Trophoblast cell (in vitro differentiated cells and primary cell): ENCODE data around the gene MKRN2OS.
A peak's percentile ranks its signal among the peaks of the same experiment; 100 is the strongest.

Experiments
- DNase-seq, 2 donors: peaks; one replicate each; pipeline ENCODE4 v3.0.0-alpha.2; 2016
- H2AFZ ChIP-seq: 2 replicates; pipeline ENCODE4 v1.6.1; 2013; ENCODE audit warnings: low read length, moderate library complexity, mild to moderate bottlenecking; ENCODE audit not compliant: insufficient read depth, poor library complexity
- H2AK5ac ChIP-seq: 2 replicates; pipeline ENCODE4 v1.6.1; 2013; ENCODE audit warnings: mild to moderate bottlenecking, low read length
- H2BK120ac ChIP-seq: 2 replicates; pipeline ENCODE4 v1.6.1; 2013; ENCODE audit warnings: low read length, mild to moderate bottlenecking, moderate library complexity; ENCODE audit not compliant: insufficient read depth, poor library complexity
- H2BK12ac ChIP-seq: 2 replicates; pipeline ENCODE4 v1.6.1; 2013; ENCODE audit warnings: mild to moderate bottlenecking, low read length, moderate library complexity
- H2BK5ac ChIP-seq: 2 replicates; pipeline ENCODE4 v1.6.1; 2013; ENCODE audit warnings: low read length, low read depth, moderate library complexity, mild to moderate bottlenecking; ENCODE audit not compliant: poor library complexity
- H3K14ac ChIP-seq: 2 replicates; pipeline ENCODE4 v1.6.1; 2013; ENCODE audit warnings: mild to moderate bottlenecking, low read length
- H3K18ac ChIP-seq: 2 replicates; pipeline ENCODE4 v1.6.1; 2013; ENCODE audit warnings: mild to moderate bottlenecking, low read length
- H3K23ac ChIP-seq: 2 replicates; pipeline ENCODE4 v1.6.1; 2013; ENCODE audit warnings: low read length
- H3K27ac ChIP-seq: 2 replicates; pipeline ENCODE4 v1.5.1; 2013; ENCODE audit warnings: low read depth, mild to moderate bottlenecking, inconsistent platforms, low read length, moderate library complexity
- H3K27me3 ChIP-seq: 2 replicates; pipeline ENCODE4 v1.6.1; 2013; ENCODE audit warnings: inconsistent platforms, mild to moderate bottlenecking, low read length, moderate library complexity; ENCODE audit not compliant: insufficient read depth
- H3K36me3 ChIP-seq, 2 experiments: 1 replicate in 1 of 2; 2 replicates in 1 of 2; pipeline ENCODE4 v1.6.1; 2013; ENCODE audit warnings: low read length in 2 of 2, mild to moderate bottlenecking in 2 of 2, moderate library complexity in 1 of 2; ENCODE audit not compliant: insufficient read depth in 2 of 2, control insufficient read depth in 1 of 2
- H3K4ac ChIP-seq: 2 replicates; pipeline ENCODE4 v1.6.1; 2013; ENCODE audit warnings: low read depth, mild to moderate bottlenecking, low read length, moderate library complexity
- H3K4me1 ChIP-seq, 2 experiments: 1 replicate in 1 of 2; 2 replicates in 1 of 2; pipeline ENCODE4 v1.6.1; 2013; ENCODE audit warnings: low read length in 2 of 2, mild to moderate bottlenecking in 2 of 2, moderate library complexity in 1 of 2; ENCODE audit not compliant: insufficient read depth in 2 of 2, control insufficient read depth in 1 of 2
- H3K4me2 ChIP-seq: 2 replicates; pipeline ENCODE4 v1.6.1; 2013; ENCODE audit warnings: inconsistent platforms, mild to moderate bottlenecking, low read length, moderate library complexity
- H3K4me3 ChIP-seq: 2 replicates; pipeline ENCODE4 v1.5.1; 2013; ENCODE audit warnings: mild to moderate bottlenecking, low read depth, low read length, inconsistent platforms
- H3K79me1 ChIP-seq: one replicate; pipeline ENCODE4 v1.6.1; 2013; ENCODE audit warnings: low read length
- H3K79me2 ChIP-seq: 2 replicates; pipeline ENCODE4 v1.6.1; 2013; ENCODE audit warnings: low read length, mild to moderate bottlenecking; ENCODE audit not compliant: control insufficient read depth, insufficient read depth, poor library complexity
- H3K9ac ChIP-seq: 2 replicates; pipeline ENCODE4 v1.6.1; 2013; ENCODE audit warnings: mild to moderate bottlenecking, low read length
- H3K9me3 ChIP-seq: 2 replicates; pipeline ENCODE4 v1.6.1; 2013; ENCODE audit warnings: low read depth, mild to moderate bottlenecking, control low read depth, inconsistent platforms, low read length; ENCODE audit not compliant: insufficient read depth
- H4K12ac ChIP-seq: 2 replicates; pipeline ENCODE4 v1.6.1; 2013; ENCODE audit warnings: low read depth, mild to moderate bottlenecking, low read length, moderate library complexity
- H4K8ac ChIP-seq: 2 replicates; pipeline ENCODE4 v1.6.1; 2013; ENCODE audit warnings: low read depth, mild to moderate bottlenecking, low read length, moderate library complexity
- H4K91ac ChIP-seq: one replicate; pipeline ENCODE4 v1.6.1; 2013; ENCODE audit warnings: low read depth, mild to moderate bottlenecking, low read length, moderate library complexity
- WGBS: extraction: QIAGEN DNeasy Blood & Tissue Kit; methylation state at CpG from one replicate; pipeline ENCODE4 v1.1.7; 2013; ENCODE audit warnings: missing lambda C conversion rate; ENCODE audit not compliant: insufficient read length, insufficient coverage; ENCODE audit errors: extremely low coverage; 5-methylcytosine and 5-hydroxymethylcytosine counted together

Gene MKRN2OS

DNA sequence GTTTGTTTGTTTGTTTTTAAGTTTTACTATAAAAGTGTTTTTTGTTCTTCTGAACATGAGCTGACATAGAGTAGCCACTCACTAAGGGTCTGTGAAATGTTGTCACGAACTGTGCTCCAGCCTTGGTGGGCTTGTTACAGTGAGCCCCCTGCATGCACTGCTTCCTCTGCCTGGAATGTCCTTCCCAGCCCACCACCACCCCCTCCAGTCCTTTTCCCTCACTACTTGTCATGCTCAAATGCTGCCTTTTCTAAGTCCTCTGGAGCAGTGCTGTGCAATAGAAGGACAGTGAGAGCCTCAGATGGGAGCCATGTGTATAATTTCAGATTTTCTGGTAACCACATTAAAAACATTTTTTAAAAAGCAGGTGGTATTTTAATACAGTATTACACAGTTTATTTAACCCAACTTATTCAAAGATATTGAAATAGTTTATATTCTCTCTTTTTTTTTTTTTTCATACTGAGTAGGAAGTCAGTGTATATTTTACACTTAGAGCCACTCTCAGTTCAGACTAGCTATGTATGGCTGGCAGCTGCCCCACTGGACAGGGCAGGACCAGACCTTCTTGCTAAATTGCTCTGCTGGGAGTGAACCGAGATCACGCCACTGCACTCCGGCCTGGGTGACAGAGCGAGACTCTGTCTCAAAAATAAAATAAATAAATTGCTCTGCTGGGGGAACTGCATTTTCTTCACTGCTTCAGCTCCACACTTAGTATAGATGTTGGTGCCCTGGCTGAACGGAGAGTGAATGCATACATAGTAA, 26.9 kb downstream of the MKRN2OS start:
- no CpG with 5 or more reads among the region's 6 CpGs for WGBS
- no peak for DNase-seq
- H3K27ac ChIP-seq, result peak overlapping the region; percentile 27
- H3K27me3 ChIP-seq, result no peaks in the 10 kb centered on the region
- H3K4ac ChIP-seq, result no peak overlapping the region
- no peak overlapping the region for H3K23ac ChIP-seq
- no peaks in the 10 kb centered on the region for H3K9me3 ChIP-seq
- no peaks in the 10 kb centered on the region for H3K79me2 ChIP-seq
- H2AFZ ChIP-seq, result no peak overlapping the region
- peak overlapping the region; percentile 64 for H3K14ac ChIP-seq
- no peak overlapping the region for H3K4me3 ChIP-seq
- H2BK12ac ChIP-seq, result no peak overlapping the region
- peak overlapping the region; percentile 32 for H2BK5ac ChIP-seq
- H4K12ac ChIP-seq, result no peak overlapping the region
- H4K8ac ChIP-seq, result no peak overlapping the region
- H3K79me1 ChIP-seq, result peaks cover 2% of the 10 kb centered on the region
- H3K9ac ChIP-seq, result no peak overlapping the region
- H4K91ac ChIP-seq, result no peak overlapping the region
- peak overlapping the region; percentile 73 for H2BK120ac ChIP-seq
- H3K4me1 ChIP-seq, result peaks cover 4% of the 10 kb centered on the region in 2 experiments
- H3K4me2 ChIP-seq, result no peak overlapping the region
- H3K36me3 ChIP-seq, result peaks cover 0 to 4% of the 10 kb centered on the region in 2 experiments
- H2AK5ac ChIP-seq, result no peak overlapping the region
- H3K18ac ChIP-seq, result peak overlapping the region; percentile 73

GRCh38 chr3:12516873-12517272, 28.4 kb downstream of the MKRN2OS start:
- peaks cover 4% of the 10 kb centered on the region in 2 experiments for H3K4me1 ChIP-seq

DNA sequence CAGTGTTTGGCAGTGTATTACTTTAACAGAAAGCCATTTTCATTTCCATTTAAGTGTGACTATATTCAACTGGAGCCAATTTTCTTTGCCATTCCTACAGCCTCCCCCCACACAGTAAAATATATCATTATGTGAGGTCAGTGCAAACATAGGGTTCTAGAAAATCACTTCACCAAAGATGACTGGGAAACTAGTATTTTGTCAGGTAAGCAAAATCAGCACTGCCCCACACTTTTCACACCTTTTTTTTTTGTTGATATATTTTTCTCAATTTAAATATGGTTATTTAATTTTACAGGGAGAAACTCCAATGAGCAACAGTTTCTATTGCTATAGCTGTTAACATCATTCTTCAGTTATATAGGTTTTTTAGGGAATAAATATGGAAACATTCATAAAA, 29.7 kb downstream of the MKRN2OS start:
- Histone ChIP-seq H4K8ac (no peak overlapping the region), H3K27me3 (no peaks in the 10 kb centered on the region), H3K9ac (no peak overlapping the region), H2BK120ac (no peak overlapping the region), H3K36me3 (peaks cover 0 to 2% of the 10 kb centered on the region in 2 experiments), H3K4ac (no peak overlapping the region), H3K4me2 (no peak overlapping the region), H2BK12ac (no peak overlapping the region), H3K79me2 (no peaks in the 10 kb centered on the region), H3K18ac (no peak overlapping the region), H2AFZ (no peak overlapping the region), H3K9me3 (no peaks in the 10 kb centered on the region), H3K14ac (no peak overlapping the region), H3K79me1 (peaks cover 2% of the 10 kb centered on the region), H4K91ac (no peak overlapping the region), H4K12ac (no peak overlapping the region), H3K4me1 (peaks cover 4% of the 10 kb centered on the region in 2 experiments), H3K4me3 (no peak overlapping the region), H2BK5ac (no peak overlapping the region), H2AK5ac (no peak overlapping the region), H3K27ac (no peak overlapping the region), H3K23ac (no peak overlapping the region)
- DNase-seq, result no peak

More at GRCh38 chr3:12516873-12517272, 28.4 kb downstream of the MKRN2OS start:
- Histone ChIP-seq H2AFZ (no peak overlapping the region), H3K23ac (no peak overlapping the region), H3K9ac (no peak overlapping the region), H3K27ac (no peak overlapping the region), H2BK12ac (no peak overlapping the region), H3K4me2 (no peak overlapping the region), H3K36me3 (peaks cover 0 to 4% of the 10 kb centered on the region in 2 experiments), H3K14ac (no peak overlapping the region), H2AK5ac (no peak overlapping the region), H4K12ac (no peak overlapping the region), H3K4ac (no peak overlapping the region), H3K18ac (no peak overlapping the region), H4K8ac (no peak overlapping the region), H3K27me3 (no peaks in the 10 kb centered on the region), H3K4me3 (no peak overlapping the region), H3K79me1 (peaks cover 2% of the 10 kb centered on the region), H2BK120ac (no peak overlapping the region), H4K91ac (no peak overlapping the region), H3K9me3 (no peaks in the 10 kb centered on the region), H2BK5ac (no peak overlapping the region), H3K79me2 (no peaks in the 10 kb centered on the region)
- WGBS, result no CpG with 5 or more reads among the region's 11 CpGs
- DNase-seq, result peak; percentile 68 to 72

DNA sequence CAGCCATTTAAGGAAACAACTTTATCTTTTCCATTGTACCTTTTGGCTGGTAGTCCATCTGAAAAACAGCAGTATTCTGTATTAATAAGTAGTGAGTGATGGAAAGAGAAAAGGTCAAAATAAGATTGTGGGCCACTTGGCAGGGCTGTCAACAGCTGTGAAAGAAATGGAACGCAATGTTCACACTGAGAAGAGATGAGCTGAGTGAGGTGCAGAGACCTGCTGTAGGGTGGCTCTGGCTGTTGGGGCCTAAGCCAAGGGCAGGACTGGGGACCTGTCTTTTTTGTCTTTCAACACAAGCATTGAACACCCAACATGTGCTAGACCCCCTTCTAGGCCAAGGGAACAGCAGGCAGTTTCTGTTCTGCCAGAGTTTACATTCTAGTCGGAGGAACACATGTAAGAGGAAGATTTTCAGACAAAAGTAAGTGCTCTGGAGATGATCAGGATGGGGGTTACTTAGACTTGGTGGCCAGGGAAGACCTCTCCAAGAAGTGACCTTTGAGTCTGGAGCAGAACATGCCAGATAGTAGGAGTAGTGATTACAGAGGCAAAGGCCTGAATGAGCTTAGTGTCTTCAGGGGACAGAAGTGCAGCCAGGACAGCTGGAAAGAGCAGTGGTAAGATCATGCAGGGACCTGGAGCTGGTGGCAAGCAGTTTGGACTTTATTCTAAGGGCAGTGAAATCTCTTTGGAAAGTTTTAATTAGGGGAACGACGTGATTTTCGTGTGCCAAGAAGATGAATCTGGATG, 31.4 kb downstream of the MKRN2OS start:
- Histone ChIP-seq H3K14ac (no peak overlapping the region), H3K27ac (no peak overlapping the region), H2BK12ac (no peak overlapping the region), H4K91ac (no peak overlapping the region), H2AFZ (no peak overlapping the region), H3K27me3 (no peaks in the 10 kb centered on the region), H3K18ac (no peak overlapping the region), H3K4me1 (peaks cover 4% of the 10 kb centered on the region in 2 experiments), H3K36me3 (peaks cover 1 to 4% of the 10 kb centered on the region in 2 experiments), H2AK5ac (no peak overlapping the region), H3K79me1 (peaks cover 2% of the 10 kb centered on the region), H3K4me2 (no peak overlapping the region), H3K9ac (no peak overlapping the region), H3K4me3 (no peak overlapping the region), H3K4ac (no peak overlapping the region), H2BK120ac (no peak overlapping the region), H2BK5ac (no peak overlapping the region), H3K79me2 (no peaks in the 10 kb centered on the region), H4K12ac (no peak overlapping the region), H3K9me3 (peaks cover 2% of the 10 kb centered on the region), H3K23ac (no peak overlapping the region), H4K8ac (no peak overlapping the region)
- no peak for DNase-seq
- WGBS, result no CpG with 5 or more reads among the region's 5 CpGs
